ENCODE data around the gene EMC9. TPM values are rescaled to one million over a fixed set of nuclear protein-coding genes. Genes with fewer than 3 reads are reported as not detected.

EMC9 gene
- 19.2 and 21.9 TPM in 2 replicates for total RNA-seq (ENCODE audit: low replicate concordance)

GRCh38 chr14:24141097-24141880 lies at the start of gene EMC9:
TSS of gene EMC9 (minus strand) at chr14:24141591. CDS start at chr14:24141304, 287 bp downstream.

GRCh38 chr14:24188251-24189058 lies 47.1 kb upstream of the EMC9 start, which contains the start of gene IPO4:
TSS of gene IPO4 (minus strand) at chr14:24188816. CDS start at chr14:24188787, 29 bp downstream.

GRCh38 chr14:24171422-24172260 lies 30.2 kb upstream of the EMC9 start, which contains the start of gene REC8:
TSS of gene REC8 (plus strand) at chr14:24172080. CDS start at chr14:24172553, 473 bp downstream.

GRCh38 chr14:24160850-24161804 lies 19.7 kb upstream of the EMC9 start, which contains the start of gene IRF9:
TSS of gene IRF9 (plus strand) at chr14:24161265. CDS start at chr14:24162145, 880 bp downstream.

GRCh38 chr14:24146978-24147760 lies 5.8 kb upstream of the EMC9 start, which contains the start of gene RNF31:
TSS of gene RNF31 (plus strand) at chr14:24147498. CDS start at chr14:24147699, 201 bp downstream.

GRCh38 chr14:24146453-24146977 lies 5.1 kb upstream of the EMC9 start, which contains the start of gene PSME2:
TSS of gene PSME2 (minus strand) at chr14:24146610. CDS start at chr14:24146581, 29 bp downstream.

GRCh38 chr14:24135834-24136683 lies 5.3 kb downstream of the EMC9 start, which contains the start of gene PSME1:
TSS of gene PSME1 (plus strand) at chr14:24136194. CDS start at chr14:24136263, 69 bp downstream.

GRCh38 chr14:24130380-24130716 lies 11.0 kb downstream of the EMC9 start, which contains the start of gene FITM1:
TSS of gene FITM1 (plus strand) at chr14:24130659. CDS start at chr14:24131564, 905 bp downstream.

GRCh38 chr14:24114532-24115421 lies 26.6 kb downstream of the EMC9 start, which contains the start of the genes DCAF11 and NRL:
TSS of gene DCAF11 (plus strand) at chr14:24114777. CDS start at chr14:24115595, 818 bp downstream.
TSS of gene NRL (minus strand) at chr14:24114949. CDS start at chr14:24082848, 32,101 bp downstream.

GRCh38 chr14:24093901-24094840 lies 47.2 kb downstream of the EMC9 start, which contains the start of gene PCK2:
TSS of gene PCK2 (plus strand) at chr14:24094311. CDS start at chr14:24094406, 95 bp downstream.

Other genes starting within 250 kb of the EMC9 start
- 42.8 and 64.0 TPM in 2 replicates for gene DHRS4, start 187.8 kb downstream of the EMC9 start, total RNA-seq (ENCODE audit: low replicate concordance)
- gene DHRS4L2, start 152.7 kb downstream of the EMC9 start, total RNA-seq (ENCODE audit: low replicate concordance), result 8.5 and 15.5 TPM in 2 replicates
- gene CARMIL3, start 89.6 kb downstream of the EMC9 start, total RNA-seq (ENCODE audit: low replicate concordance), result 0.08 TPM in 1 of 2 replicates, not detected in the other
- not detected in 2 replicates for gene CPNE6, start 70.0 kb downstream of the EMC9 start, total RNA-seq (ENCODE audit: low replicate concordance)
- 13.3 and 44.0 TPM in 2 replicates for gene PCK2, start 47.3 kb downstream of the EMC9 start, total RNA-seq (ENCODE audit: low replicate concordance)
- gene DCAF11, start 26.8 kb downstream of the EMC9 start, total RNA-seq (ENCODE audit: low replicate concordance), result 59.1 and 62.1 TPM in 2 replicates
- gene NRL, start 26.6 kb downstream of the EMC9 start, total RNA-seq (ENCODE audit: low replicate concordance), result 0.47 and 1.2 TPM in 2 replicates
- gene FITM1, start 10.9 kb downstream of the EMC9 start, total RNA-seq (ENCODE audit: low replicate concordance), result 0.23 TPM in 1 of 2 replicates, not detected in the other
- 55.3 and 80.6 TPM in 2 replicates for gene PSME1, start 5.4 kb downstream of the EMC9 start, total RNA-seq (ENCODE audit: low replicate concordance)
- 28.2 and 87.8 TPM in 2 replicates for gene PSME2, start 5.0 kb upstream of the EMC9 start, total RNA-seq (ENCODE audit: low replicate concordance)
- 22.2 and 24.9 TPM in 2 replicates for gene RNF31, start 5.9 kb upstream of the EMC9 start, total RNA-seq (ENCODE audit: low replicate concordance)
- 68.4 and 96.8 TPM in 2 replicates for gene IRF9, start 19.7 kb upstream of the EMC9 start, total RNA-seq (ENCODE audit: low replicate concordance)
- 0.12 and 0.83 TPM in 2 replicates for gene REC8, start 30.5 kb upstream of the EMC9 start, total RNA-seq (ENCODE audit: low replicate concordance)
- 27.1 and 41.9 TPM in 2 replicates for gene IPO4, start 47.2 kb upstream of the EMC9 start, total RNA-seq (ENCODE audit: low replicate concordance)
- gene TM9SF1, start 53.9 kb upstream of the EMC9 start, total RNA-seq (ENCODE audit: low replicate concordance), result 42.9 and 55.9 TPM in 2 replicates
- gene TSSK4, start 64.1 kb upstream of the EMC9 start, total RNA-seq (ENCODE audit: low replicate concordance), result 0.12 TPM in 1 of 2 replicates, not detected in the other
- 24.2 and 29.7 TPM in 2 replicates for gene CHMP4A, start 71.9 kb upstream of the EMC9 start, total RNA-seq (ENCODE audit: low replicate concordance)
- gene MDP1, start 74.5 kb upstream of the EMC9 start, total RNA-seq (ENCODE audit: low replicate concordance), result 10.8 and 18.3 TPM in 2 replicates
- 272 and 446 TPM in 2 replicates for gene NEDD8, start 90.8 kb upstream of the EMC9 start, total RNA-seq (ENCODE audit: low replicate concordance)
- 72.7 and 109 TPM in 2 replicates for gene GMPR2, start 91.3 kb upstream of the EMC9 start, total RNA-seq (ENCODE audit: low replicate concordance)
- gene TINF2, start 101.0 kb upstream of the EMC9 start, total RNA-seq (ENCODE audit: low replicate concordance), result 38.3 and 42.2 TPM in 2 replicates
- 1.6 and 2.5 TPM in 2 replicates for gene TGM1, start 121.6 kb upstream of the EMC9 start, total RNA-seq (ENCODE audit: low replicate concordance)
- 16.8 and 22.3 TPM in 2 replicates for gene RABGGTA, start 130.0 kb upstream of the EMC9 start, total RNA-seq (ENCODE audit: low replicate concordance)
- gene DHRS1, start 158.2 kb upstream of the EMC9 start, total RNA-seq (ENCODE audit: low replicate concordance), result 13.5 and 20.9 TPM in 2 replicates
- 14.4 and 17.4 TPM in 2 replicates for gene NOP9, start 158.3 kb upstream of the EMC9 start, total RNA-seq (ENCODE audit: low replicate concordance)
- 0.08 and 3.3 TPM in 2 replicates for gene CIDEB, start 166.4 kb upstream of the EMC9 start, total RNA-seq (ENCODE audit: low replicate concordance)
- 1.2 and 2.3 TPM in 2 replicates for gene LTB4R2, start 168.5 kb upstream of the EMC9 start, total RNA-seq (ENCODE audit: low replicate concordance)
- 0.75 and 6.3 TPM in 2 replicates for gene LTB4R, start 169.9 kb upstream of the EMC9 start, total RNA-seq (ENCODE audit: low replicate concordance)
- gene ADCY4, start 193.5 kb upstream of the EMC9 start, total RNA-seq (ENCODE audit: low replicate concordance), result 0.60 and 16.7 TPM in 2 replicates
- gene RIPK3, start 198.4 kb upstream of the EMC9 start, total RNA-seq (ENCODE audit: low replicate concordance), result 0.23 and 9.4 TPM in 2 replicates
- 18.4 and 77.3 TPM in 2 replicates for gene NFATC4, start 226.6 kb upstream of the EMC9 start, total RNA-seq (ENCODE audit: low replicate concordance)

All from smooth muscle cell of the coronary artery (primary cell).